Mucosa of gallbladder (tissue), 1 donor: ENCODE data around the gene ZFP92. TPM values are rescaled to one million over a fixed set of nuclear protein-coding genes. Genes with fewer than 3 reads are reported as not detected.

Experiments used
- DNase-seq: peaks from one replicate; pipeline ENCODE4 v3.0.0-alpha.2; 2020; ENCODE audit warnings: low spot score
- total RNA-seq: library from RNA; stranded (reverse); gene quantifications from one replicate; pipeline ENCODE4 v1.2.1, GENCODE V29; 2021
- donor health status: DM: no; HTN: no; CAD: no.

Gene ZFP92
- total RNA-seq, 1 donor from 2014 or later, result 0.60 TPM

GRCh38 chrX:153455571-153455970 lies 44.3 kb downstream of the ZFP92 start:
- no peak for DNase-seq

GRCh38 chrX:153456161-153456560 lies 44.9 kb downstream of the ZFP92 start:
- DNase-seq, result no peak

DNA sequence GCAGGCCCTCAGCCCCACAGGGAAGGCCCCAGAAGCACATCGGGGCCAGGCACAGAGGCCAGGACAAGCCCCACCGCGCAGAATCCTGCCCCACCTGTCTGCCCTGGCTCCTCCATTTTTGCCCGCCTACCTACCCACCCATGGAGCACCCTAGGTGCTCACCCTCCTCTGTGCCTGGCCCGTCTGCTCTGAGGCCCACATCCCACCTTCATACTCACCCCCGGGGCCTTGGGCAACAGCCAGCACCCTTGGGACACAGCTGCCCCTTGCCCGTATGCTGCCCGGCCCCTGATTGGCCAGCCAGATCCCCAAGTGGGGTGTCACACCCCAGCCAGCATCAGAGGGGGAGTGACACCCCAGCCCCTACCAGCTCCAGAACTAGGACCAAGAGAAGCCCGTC lies 45.4 kb downstream of the ZFP92 start:
- DNase-seq, result no peak

DNA sequence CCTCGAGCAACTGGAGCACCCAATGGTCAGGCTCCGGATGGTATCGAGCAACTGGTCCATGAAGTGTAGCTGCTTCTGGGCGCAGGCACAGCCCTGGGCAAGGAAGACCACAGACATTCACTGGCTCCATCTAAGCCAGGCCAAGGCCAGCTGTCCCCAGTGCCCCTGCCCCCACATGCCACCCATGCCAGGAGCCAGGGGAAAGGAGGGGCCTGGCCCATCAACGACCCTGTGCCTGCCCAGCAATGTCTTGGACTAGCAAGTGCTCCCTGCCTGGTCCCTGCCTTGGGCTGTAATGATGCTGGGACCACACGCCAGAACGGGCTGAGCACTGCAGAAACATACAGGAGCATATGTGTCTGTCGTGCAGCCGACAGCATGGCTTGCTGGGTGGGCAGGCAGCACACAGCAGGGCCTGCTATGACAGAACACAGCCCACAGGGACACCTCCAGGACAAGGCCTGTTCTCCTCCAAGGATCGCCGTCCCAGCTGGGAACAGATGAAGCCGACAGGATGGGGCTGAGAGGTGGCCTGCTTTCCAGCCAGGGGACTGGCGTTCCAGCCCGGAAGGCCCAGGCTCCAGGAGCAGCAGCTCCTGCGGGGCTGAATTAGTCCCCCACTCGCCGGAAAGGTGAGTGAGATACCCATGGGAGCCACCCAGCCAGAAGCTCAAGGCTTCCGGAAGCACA lies 46.0 kb downstream of the ZFP92 start:
- no peak for DNase-seq

DNA sequence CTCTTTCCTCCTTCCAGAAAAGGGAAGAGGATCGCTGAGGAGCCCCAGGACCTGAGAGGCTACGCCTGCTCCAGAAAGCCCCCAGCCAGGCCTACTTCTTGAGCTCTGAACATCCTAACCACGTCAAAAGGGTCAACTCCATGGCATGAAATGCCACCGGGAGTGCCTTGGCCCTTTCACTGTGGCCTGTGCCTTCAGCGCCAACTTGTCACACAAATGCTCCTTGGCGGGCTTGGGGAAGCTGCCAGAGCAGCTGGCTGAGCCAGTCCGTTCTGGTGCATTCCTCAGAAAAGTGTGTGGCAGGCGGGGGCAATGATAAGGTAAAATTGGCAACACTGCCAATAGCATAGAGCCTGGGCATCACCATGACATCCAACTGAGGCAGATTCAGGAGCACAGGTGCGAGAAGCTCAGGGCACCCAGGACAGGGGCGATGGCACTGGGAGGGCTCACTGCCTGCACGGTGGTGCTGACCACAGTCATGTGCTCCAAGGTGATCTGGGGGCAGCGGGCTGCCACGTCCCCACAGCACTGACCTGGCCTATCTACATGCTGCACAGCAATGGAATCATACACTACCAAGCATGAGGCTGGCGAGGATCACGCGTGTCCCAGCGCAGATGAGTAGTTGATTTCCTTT lies 46.7 kb downstream of the ZFP92 start:
- DNase-seq, result no peak

- DNase-seq, result no peak
Observed at GRCh38 chrX:153458476-153458875, 47.2 kb downstream of the ZFP92 start.

DNA sequence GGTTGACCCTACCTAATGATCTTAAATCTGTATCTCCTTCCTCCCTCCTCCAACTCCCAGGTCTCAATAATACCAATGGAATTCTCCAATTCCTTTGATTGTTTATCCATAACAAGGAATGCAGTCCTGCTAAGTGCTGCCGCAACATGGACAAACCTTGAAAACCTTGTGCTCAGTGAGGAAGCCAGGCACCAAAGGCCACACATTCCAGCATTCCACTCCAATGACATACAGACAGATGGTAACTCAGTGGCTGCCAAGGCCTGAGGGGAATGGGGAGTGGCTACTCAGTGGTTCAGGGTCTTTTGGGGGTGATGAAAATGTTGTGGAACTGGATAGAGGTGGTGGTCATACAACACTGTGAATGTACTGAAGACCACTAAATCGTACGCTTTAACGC lies 48.7 kb downstream of the ZFP92 start:
- DNase-seq, result no peak

- peak; percentile 24 for DNase-seq
Observed at GRCh38 chrX:153460826-153461225, 49.6 kb downstream of the ZFP92 start.

Other genes starting within 250 kb of the ZFP92 start
- not detected for gene MAGEA1, start 232.2 kb upstream of the ZFP92 start, total RNA-seq
- not detected for gene PNMA6F, start 89.7 kb upstream of the ZFP92 start, total RNA-seq
- 10.3 TPM for gene ZNF275, start 77.3 kb upstream of the ZFP92 start, total RNA-seq
- gene PNMA6E, start 10.1 kb upstream of the ZFP92 start, total RNA-seq, result not detected
- gene TREX2, start 34.6 kb downstream of the ZFP92 start, total RNA-seq, result 0.63 TPM
- gene HAUS7, start 59.1 kb downstream of the ZFP92 start, total RNA-seq, result 22.4 TPM
- 204 TPM for gene BGN, start 83.5 kb downstream of the ZFP92 start, total RNA-seq
- gene ATP2B3, start 106.2 kb downstream of the ZFP92 start, total RNA-seq, result not detected
- 14.9 TPM for gene CCNQ, start 187.7 kb downstream of the ZFP92 start, total RNA-seq
- gene DUSP9, start 235.7 kb downstream of the ZFP92 start, total RNA-seq, result 0.12 TPM